ENCODE data around the gene DDX10.

DDX10 gene

GRCh38 chr11:108835624-108836023, 170.8 kb downstream of the DDX10 start:
- DNase-seq = no peak

GRCh38 chr11:108836541-108836940, 171.7 kb downstream of the DDX10 start:
- no peak for DNase-seq

- DNase-seq = no peak
Measured at GRCh38 chr11:108838102-108838791, 173.4 kb downstream of the DDX10 start.

- no peak for DNase-seq
Measured at GRCh38 chr11:108838792-108839105, 173.9 kb downstream of the DDX10 start.

GRCh38 chr11:108846009-108846408, 181.1 kb downstream of the DDX10 start:
- no peak for DNase-seq

GRCh38 chr11:108847298-108847990, 182.6 kb downstream of the DDX10 start:
- no peak for DNase-seq

GRCh38 chr11:108851781-108852180, 186.9 kb downstream of the DDX10 start:
- DNase-seq = no peak

GRCh38 chr11:108852701-108853100, 187.8 kb downstream of the DDX10 start:
- DNase-seq = no peak

- no peak for DNase-seq
Measured at GRCh38 chr11:108853151-108853550, 188.3 kb downstream of the DDX10 start.

GRCh38 chr11:108853864-108854263, 189.0 kb downstream of the DDX10 start:
- no peak for DNase-seq

GRCh38 chr11:108854346-108854745, 189.5 kb downstream of the DDX10 start:
- DNase-seq = no peak

GRCh38 chr11:108857382-108857781, 192.5 kb downstream of the DDX10 start:
- DNase-seq = no peak

GRCh38 chr11:108858622-108859021, 193.8 kb downstream of the DDX10 start:
- DNase-seq = no peak

- no peak for DNase-seq
Measured at GRCh38 chr11:108859510-108859909, 194.6 kb downstream of the DDX10 start.

- DNase-seq = no peak
Measured at GRCh38 chr11:108863528-108863927, 198.7 kb downstream of the DDX10 start.

- no peak for DNase-seq
Measured at GRCh38 chr11:108865406-108865805, 200.5 kb downstream of the DDX10 start.

- no peak for DNase-seq
Measured at GRCh38 chr11:108866781-108867180, 201.9 kb downstream of the DDX10 start.

- DNase-seq = no peak
Measured at GRCh38 chr11:108870373-108871020, 205.6 kb downstream of the DDX10 start.

GRCh38 chr11:108871152-108871551, 206.3 kb downstream of the DDX10 start:
- DNase-seq = no peak

- DNase-seq = no peak
Measured at GRCh38 chr11:108871867-108872266, 207.0 kb downstream of the DDX10 start.

- no peak for DNase-seq
Measured at GRCh38 chr11:108872781-108873291, 208.0 kb downstream of the DDX10 start.

GRCh38 chr11:108873310-108873709, 208.4 kb downstream of the DDX10 start:
- DNase-seq = no peak

GRCh38 chr11:108873941-108874340, 209.1 kb downstream of the DDX10 start:
- no peak for DNase-seq

- no peak for DNase-seq
Measured at GRCh38 chr11:108875134-108875533, 210.3 kb downstream of the DDX10 start.

All from activated naive CD4-positive, alpha-beta T cell treated with anti-CD3 and anti-CD28 coated beads, Interleukin-2, amount 50 U/mL, for 16 hours (primary cell).